MCF 10A (cell line): ENCODE data around the gene PARD3. TPM values are rescaled to one million over a fixed set of nuclear protein-coding genes. Genes with fewer than 3 reads are reported as not detected.

Experiments used
- BruUV-seq: library from RNA; stranded (reverse); fragments of 400-500 nt; replicated peaks from 2 replicates; lab custom pipeline; 2021; lab: Mats Ljungman, UMichigan
- CTCF ChIA-PET: fragments of 300-600 bp; sonication (Branson Sonifier 250); formaldehyde crosslinking; extraction: SDS; loops from one replicate; lab custom pipeline; 2021; ENCODE audit warnings: antibody characterized with exemption, inconsistent platforms; lab: Yijun Ruan, JAX
- POLR2A ChIA-PET: fragments of 300-600, 350-650 bp; sonication (Branson Sonifier 250); formaldehyde crosslinking; extraction: SDS; loops from one replicate; lab custom pipeline; 2020; ENCODE audit warnings: antibody characterized with exemption, inconsistent platforms; lab: Yijun Ruan, JAX
- DNase-seq: peaks from one replicate; pipeline ENCODE4 v3.0.0-alpha.2; 2018; ENCODE audit not compliant: unreplicated experiment
- H3K27ac Mint-ChIP-seq: one replicate; pipeline ENCODE4 v1.8.0; 2022; ENCODE audit warnings: mild to moderate bottlenecking, low read depth, mixed read lengths; ENCODE audit not compliant: unreplicated experiment
- H3K27me3 Mint-ChIP-seq: one replicate; pipeline ENCODE4 v1.8.0; 2022; ENCODE audit warnings: mixed read lengths; ENCODE audit not compliant: insufficient read depth, unreplicated experiment
- H3K36me3 Mint-ChIP-seq: one replicate; pipeline ENCODE4 v1.8.0; 2022; ENCODE audit warnings: mild to moderate bottlenecking, moderate library complexity, mixed read lengths; ENCODE audit not compliant: insufficient read depth, unreplicated experiment
- H3K4me1 Mint-ChIP-seq: one replicate; pipeline ENCODE4 v1.8.0; 2022; ENCODE audit warnings: mixed read lengths; ENCODE audit not compliant: insufficient read depth, unreplicated experiment
- H3K4me3 Mint-ChIP-seq: one replicate; pipeline ENCODE4 v1.8.0; 2022; ENCODE audit warnings: mild to moderate bottlenecking, moderate library complexity, mixed read lengths; ENCODE audit not compliant: unreplicated experiment
- H3K9me3 Mint-ChIP-seq: one replicate; pipeline ENCODE4 v1.8.0; 2022; ENCODE audit warnings: mixed read lengths; ENCODE audit not compliant: unreplicated experiment
- CTCF ChIP-seq: fragments of 200-600 bp; IDR thresholded peaks from one replicate; pipeline ENCODE4 v1.8.0; 2022; ENCODE audit warnings: antibody characterized with exemption, mild to moderate bottlenecking; ENCODE audit not compliant: unreplicated experiment
- intact Hi-C: fragments of 100-400 bp; cut with micrococcal nuclease; formaldehyde crosslinking; loops from 2 replicates; pipeline ENCODE4 v1.14.1; 2022
- total RNA-seq: library from RNA; stranded (reverse); gene quantifications from 2 replicates; pipeline ENCODE4 v1.2.3, GENCODE V29; 2022

Gene PARD3
- total RNA-seq, 1 experiment from 2014 or later, result 70.0 TPM

- no peak for TF ChIP-seq CTCF
- no peak for DNase-seq
- BruUV-seq, result no TSS peak
- H3K36me3 Mint-ChIP-seq, result peaks cover 5% of the 10 kb centered on the region
- no peak overlapping the region for H3K4me3 Mint-ChIP-seq
- CTCF ChIA-PET, result no interaction called here
- H3K9me3 Mint-ChIP-seq, result no peaks in the 10 kb centered on the region
- POLR2A ChIA-PET, result interaction anchor here (1.4 kb wide), 1 partner anchor 11 kb away, joined by 3 read pairs; no protein-coding TSS in a partner anchor
- no peaks in the 10 kb centered on the region for H3K4me1 Mint-ChIP-seq
- H3K27me3 Mint-ChIP-seq, result no peaks in the 10 kb centered on the region
- intact Hi-C loops, result no loop called here
- no peak overlapping the region for H3K27ac Mint-ChIP-seq
These were observed 626.9 kb downstream of the PARD3 start for GRCh38 chr10:34188221-34188620.

- Mint-ChIP-seq H3K4me1 (no peaks in the 10 kb centered on the region), H3K4me3 (no peak overlapping the region), H3K9me3 (no peaks in the 10 kb centered on the region), H3K36me3 (peaks cover 5% of the 10 kb centered on the region), H3K27ac (no peak overlapping the region), H3K27me3 (no peaks in the 10 kb centered on the region)
- no peak for TF ChIP-seq CTCF
- intact Hi-C loops, result no loop called here
- ChIA-PET CTCF (interaction anchor here (0.6 kb wide), 1 partner anchor 736 kb away, joined by 5 read pairs; no protein-coding TSS in a partner anchor), POLR2A (interaction anchor here (1.4 kb wide), 1 partner anchor 12 kb away, joined by 3 read pairs; no protein-coding TSS in a partner anchor)
- DNase-seq, result no peak
- BruUV-seq, result no TSS peak
These were observed 627.9 kb downstream of the PARD3 start for GRCh38 chr10:34187201-34187600.

- intact Hi-C loops, result no loop called here
- H3K9me3 Mint-ChIP-seq, result no peaks in the 10 kb centered on the region
- peaks cover 5% of the 10 kb centered on the region for H3K36me3 Mint-ChIP-seq
- no peak for TF ChIP-seq CTCF
- ChIA-PET POLR2A (interaction anchor here (1.4 kb wide), 1 partner anchor 12 kb away, joined by 3 read pairs; no protein-coding TSS in a partner anchor), CTCF (interaction anchor here (0.6 kb wide), 1 partner anchor 736 kb away, joined by 5 read pairs; no protein-coding TSS in a partner anchor)
- no peak overlapping the region for H3K27ac Mint-ChIP-seq
- H3K27me3 Mint-ChIP-seq, result no peaks in the 10 kb centered on the region
- BruUV-seq, result no TSS peak
- no peak overlapping the region for H3K4me3 Mint-ChIP-seq
- DNase-seq, result no peak
- H3K4me1 Mint-ChIP-seq, result no peaks in the 10 kb centered on the region
These were observed 628.4 kb downstream of the PARD3 start for GRCh38 chr10:34186745-34187144.

- POLR2A ChIA-PET, result no interaction called here
These were observed 629.1 kb downstream of the PARD3 start for GRCh38 chr10:34185998-34186397.

More at GRCh38 chr10:34185998-34186397, 629.1 kb downstream of the PARD3 start:
- Mint-ChIP-seq H3K9me3 (no peaks in the 10 kb centered on the region), H3K4me1 (no peaks in the 10 kb centered on the region), H3K4me3 (no peak overlapping the region), H3K27ac (no peak overlapping the region), H3K36me3 (peaks cover 5% of the 10 kb centered on the region), H3K27me3 (no peaks in the 10 kb centered on the region)
- BruUV-seq, result no TSS peak
- intact Hi-C loops, result no loop called here
- TF ChIP-seq CTCF, result no peak
- no peak for DNase-seq
- CTCF ChIA-PET, result no interaction called here
